ENCODE measurements around the gene DICER1.

The DICER1 gene

GRCh38 chr14:95085321-95085720 lies 72.0 kb downstream of the DICER1 start:
- Histone ChIP-seq H3K36me3 (ENCODE audit: control insufficient read depth, low read length) (peaks cover 40% of the 10 kb centered on the region), H3K4me1 (ENCODE audit: control insufficient read depth, low read length) (no peaks in the 10 kb centered on the region), H3K4me3 (ENCODE audit: low read length) (no peak overlapping the region), H3K9me2 (replicated peaks; ENCODE audit: control insufficient read depth, low read length) (no peaks in the 10 kb centered on the region), H3K27me3 (ENCODE audit: control insufficient read depth, low read length) (no peaks in the 10 kb centered on the region), H3F3A (ENCODE audit: control insufficient read depth, insufficient read depth) (no peaks in the 10 kb centered on the region), H4K20me1 (ENCODE audit: control insufficient read depth, insufficient read depth, low read depth, low read length) (no peaks in the 10 kb centered on the region), H3K27ac (ENCODE audit: low read depth, low read length) (no peak overlapping the region), H3K9me3 (ENCODE audit: control insufficient read depth, insufficient read depth, low read length) (no peaks in the 10 kb centered on the region), H3K4me2 (ENCODE audit: low read length) (no peak overlapping the region), H3K79me2 (ENCODE audit: control insufficient read depth, low read length) (no peaks in the 10 kb centered on the region)
- TF ChIP-seq, protein P1, sequence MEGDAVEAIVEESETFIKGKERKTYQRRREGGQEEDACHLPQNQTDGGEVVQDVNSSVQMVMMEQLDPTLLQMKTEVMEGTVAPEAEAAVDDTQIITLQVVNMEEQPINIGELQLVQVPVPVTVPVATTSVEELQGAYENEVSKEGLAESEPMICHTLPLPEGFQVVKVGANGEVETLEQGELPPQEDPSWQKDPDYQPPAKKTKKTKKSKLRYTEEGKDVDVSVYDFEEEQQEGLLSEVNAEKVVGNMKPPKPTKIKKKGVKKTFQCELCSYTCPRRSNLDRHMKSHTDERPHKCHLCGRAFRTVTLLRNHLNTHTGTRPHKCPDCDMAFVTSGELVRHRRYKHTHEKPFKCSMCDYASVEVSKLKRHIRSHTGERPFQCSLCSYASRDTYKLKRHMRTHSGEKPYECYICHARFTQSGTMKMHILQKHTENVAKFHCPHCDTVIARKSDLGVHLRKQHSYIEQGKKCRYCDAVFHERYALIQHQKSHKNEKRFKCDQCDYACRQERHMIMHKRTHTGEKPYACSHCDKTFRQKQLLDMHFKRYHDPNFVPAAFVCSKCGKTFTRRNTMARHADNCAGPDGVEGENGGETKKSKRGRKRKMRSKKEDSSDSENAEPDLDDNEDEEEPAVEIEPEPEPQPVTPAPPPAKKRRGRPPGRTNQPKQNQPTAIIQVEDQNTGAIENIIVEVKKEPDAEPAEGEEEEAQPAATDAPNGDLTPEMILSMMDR (IDR thresholded peaks at IDR 0.05; ENCODE audit: low read depth, low read length, poor library complexity, severe bottlenecking), result no peak
- TF ChIP-seq EZH2phosphoT487 (IDR thresholded peaks at IDR 0.05; ENCODE audit: borderline replicate concordance, low read length), result no peak

GRCh38 chr14:95078867-95079266 lies 78.5 kb downstream of the DICER1 start:
- Histone ChIP-seq H3K9me3 (ENCODE audit: control insufficient read depth, insufficient read depth, low read length) (no peaks in the 10 kb centered on the region), H3K79me2 (ENCODE audit: control insufficient read depth, low read length) (no peaks in the 10 kb centered on the region), H4K20me1 (ENCODE audit: control insufficient read depth, insufficient read depth, low read depth, low read length) (no peaks in the 10 kb centered on the region), H3K4me1 (ENCODE audit: control insufficient read depth, low read length) (no peaks in the 10 kb centered on the region), H3F3A (ENCODE audit: control insufficient read depth, insufficient read depth) (no peaks in the 10 kb centered on the region), H3K4me2 (ENCODE audit: low read length) (no peak overlapping the region), H3K9me2 (replicated peaks; ENCODE audit: control insufficient read depth, low read length) (no peaks in the 10 kb centered on the region), H3K27ac (ENCODE audit: low read depth, low read length) (no peak overlapping the region), H3K36me3 (ENCODE audit: control insufficient read depth, low read length) (no peaks in the 10 kb centered on the region), H3K27me3 (ENCODE audit: control insufficient read depth, low read length) (no peaks in the 10 kb centered on the region), H3K4me3 (ENCODE audit: low read length) (no peak overlapping the region)
- no peak for TF ChIP-seq EZH2phosphoT487 (IDR thresholded peaks at IDR 0.05; ENCODE audit: borderline replicate concordance, low read length)
- TF ChIP-seq, protein P1 (IDR thresholded peaks at IDR 0.05; ENCODE audit: low read depth, low read length, poor library complexity, severe bottlenecking), result no peak

DNA sequence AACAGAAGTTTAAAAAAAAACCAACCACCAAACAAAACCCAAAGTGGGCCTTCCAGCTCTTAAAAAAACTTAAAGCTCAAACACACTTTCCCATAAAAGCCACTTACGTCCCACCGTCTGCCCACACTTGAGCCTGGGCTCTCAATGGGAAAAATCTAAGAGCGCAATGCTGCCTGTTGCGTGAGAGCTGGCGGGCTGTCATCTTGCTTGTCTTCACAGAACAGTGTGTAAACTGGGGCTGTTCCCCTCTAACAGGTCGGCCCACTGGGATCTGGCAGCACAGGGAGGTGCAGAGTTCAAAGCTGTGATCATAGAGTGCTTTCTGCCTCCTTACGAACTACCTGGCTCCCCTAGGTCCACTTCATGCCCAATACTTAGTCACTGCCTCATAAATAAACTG lies 80.0 kb downstream of the DICER1 start:
- H3K4me2 ChIP-seq (ENCODE audit: low read length), result no peak overlapping the region
- no peaks in the 10 kb centered on the region for H3F3A ChIP-seq (ENCODE audit: control insufficient read depth, insufficient read depth)
- H3K36me3 ChIP-seq (ENCODE audit: control insufficient read depth, low read length), result no peaks in the 10 kb centered on the region
- no peak overlapping the region for H3K27ac ChIP-seq (ENCODE audit: low read depth, low read length)
- H3K9me2 ChIP-seq (replicated peaks; ENCODE audit: control insufficient read depth, low read length), result no peaks in the 10 kb centered on the region
- no peaks in the 10 kb centered on the region for H3K79me2 ChIP-seq (ENCODE audit: control insufficient read depth, low read length)
- H4K20me1 ChIP-seq (ENCODE audit: control insufficient read depth, insufficient read depth, low read depth, low read length), result no peaks in the 10 kb centered on the region
- H3K4me1 ChIP-seq (ENCODE audit: control insufficient read depth, low read length), result no peaks in the 10 kb centered on the region
- H3K27me3 ChIP-seq (ENCODE audit: control insufficient read depth, low read length), result no peaks in the 10 kb centered on the region
- H3K4me3 ChIP-seq (ENCODE audit: low read length), result no peak overlapping the region
- TF ChIP-seq, protein P1 (IDR thresholded peaks at IDR 0.05; ENCODE audit: low read depth, low read length, poor library complexity, severe bottlenecking), result no peak
- no peak for TF ChIP-seq EZH2phosphoT487 (IDR thresholded peaks at IDR 0.05; ENCODE audit: borderline replicate concordance, low read length)
- no peaks in the 10 kb centered on the region for H3K9me3 ChIP-seq (ENCODE audit: control insufficient read depth, insufficient read depth, low read length)

- Histone ChIP-seq H3F3A (ENCODE audit: control insufficient read depth, insufficient read depth) (no peaks in the 10 kb centered on the region), H3K9me3 (ENCODE audit: control insufficient read depth, insufficient read depth, low read length) (no peaks in the 10 kb centered on the region), H3K79me2 (ENCODE audit: control insufficient read depth, low read length) (no peaks in the 10 kb centered on the region), H3K4me3 (ENCODE audit: low read length) (no peak overlapping the region), H4K20me1 (ENCODE audit: control insufficient read depth, insufficient read depth, low read depth, low read length) (no peaks in the 10 kb centered on the region), H3K9me2 (replicated peaks; ENCODE audit: control insufficient read depth, low read length) (no peaks in the 10 kb centered on the region), H3K4me1 (ENCODE audit: control insufficient read depth, low read length) (no peaks in the 10 kb centered on the region), H3K27ac (ENCODE audit: low read depth, low read length) (no peak overlapping the region), H3K27me3 (ENCODE audit: control insufficient read depth, low read length) (no peaks in the 10 kb centered on the region), H3K4me2 (ENCODE audit: low read length) (no peak overlapping the region), H3K36me3 (ENCODE audit: control insufficient read depth, low read length) (no peaks in the 10 kb centered on the region)
- TF ChIP-seq, protein P1 (IDR thresholded peaks at IDR 0.05; ENCODE audit: low read depth, low read length, poor library complexity, severe bottlenecking), result no peak
- TF ChIP-seq EZH2phosphoT487 (IDR thresholded peaks at IDR 0.05; ENCODE audit: borderline replicate concordance, low read length), result no peak
Measured at GRCh38 chr14:95075789-95076188, 81.5 kb downstream of the DICER1 start.

All from DOHH2 (cell line).